HT-29 (cell line): Measurements from ENCODE around the gene HGF. TPM values are rescaled to one million over a fixed set of nuclear protein-coding genes. Genes with fewer than 3 reads are reported as not detected.
"Not testable (repeated sequence)": the region's sequence is repeated elsewhere in the genome, so short reads cannot be mapped to it uniquely, and the experiment has no call there.

Source experiments
- DNase-seq: peaks from one replicate; pipeline ENCODE4 v3.0.0-alpha.2; 2015; ENCODE audit warnings: low spot score
- total RNA-seq: library from RNA; depleted of rRNA; stranded (reverse); fragments of >200 nt; shearing (Covaris generic); gene quantifications from 2 replicates; pipeline ENCODE4 v1.2.3, GENCODE V29; 2014; rRNA removed

The HGF gene
- total RNA-seq, result not detected in 2 replicates

DNA sequence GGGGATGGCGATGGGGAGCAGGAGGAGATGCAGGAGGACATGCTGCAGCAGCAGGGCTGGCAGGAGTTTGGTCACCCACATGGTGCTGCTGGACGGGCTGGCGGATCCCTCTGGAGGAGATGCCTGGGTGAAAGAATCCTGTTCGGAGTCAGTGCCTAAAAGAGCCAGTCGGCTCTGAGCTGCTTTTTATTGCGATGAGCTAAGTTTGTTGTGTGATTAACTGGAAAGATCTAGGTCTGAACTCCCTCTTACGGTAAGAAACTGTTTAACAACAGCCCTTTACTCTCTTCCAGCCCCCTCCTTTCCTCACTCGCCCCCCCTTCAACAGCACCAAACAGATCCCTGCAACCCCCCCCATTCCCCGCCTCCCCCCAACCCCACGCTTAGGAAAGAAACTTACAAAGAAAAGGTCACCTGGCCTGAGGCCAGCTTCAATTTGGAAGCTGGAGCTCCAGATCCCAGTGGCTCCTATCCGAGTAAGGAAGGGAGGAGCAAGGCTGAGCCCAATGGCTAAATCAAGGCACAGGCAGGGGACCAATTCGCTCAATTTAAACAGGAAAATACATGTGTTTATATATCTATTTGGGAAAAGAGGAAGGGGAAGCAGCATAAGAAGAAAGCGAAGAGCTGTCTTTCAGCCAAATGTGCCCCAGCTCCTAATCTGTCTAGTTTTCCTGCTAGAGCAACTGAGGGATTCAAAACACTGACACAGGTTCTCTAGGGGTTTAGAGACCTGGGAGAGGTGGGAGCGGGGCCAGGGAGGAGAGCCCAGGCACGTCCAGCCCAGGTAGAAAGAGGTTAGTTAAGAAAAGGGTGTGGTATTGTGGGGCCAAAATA is at the start of gene HGF:
Gene HGF, minus strand, starts transcription at position 157 of the 837 bp plus-strand sequence. Its CDS starts 76 bp downstream, at position 81.
- no peak for DNase-seq

DNA sequence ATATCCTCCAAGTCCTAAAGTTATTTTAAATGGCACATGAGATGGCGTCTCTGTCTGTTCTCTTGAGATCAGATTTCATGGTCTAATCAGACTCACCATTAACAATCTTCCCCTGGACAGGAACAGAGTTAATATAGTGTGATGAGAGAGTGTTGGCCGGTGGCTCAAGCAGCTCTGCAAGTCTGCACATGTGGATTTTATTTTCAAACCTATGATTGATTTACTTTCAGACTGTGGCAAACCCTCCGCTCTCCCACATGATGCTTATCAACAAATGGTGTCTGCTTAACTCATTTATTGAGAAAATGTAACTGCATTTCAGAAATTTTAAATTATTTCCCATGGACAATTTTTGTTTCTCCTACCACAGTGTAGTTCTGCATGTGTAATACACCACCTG is 46.5 kb upstream of the HGF start:
- DNase-seq, result no peak

DNA sequence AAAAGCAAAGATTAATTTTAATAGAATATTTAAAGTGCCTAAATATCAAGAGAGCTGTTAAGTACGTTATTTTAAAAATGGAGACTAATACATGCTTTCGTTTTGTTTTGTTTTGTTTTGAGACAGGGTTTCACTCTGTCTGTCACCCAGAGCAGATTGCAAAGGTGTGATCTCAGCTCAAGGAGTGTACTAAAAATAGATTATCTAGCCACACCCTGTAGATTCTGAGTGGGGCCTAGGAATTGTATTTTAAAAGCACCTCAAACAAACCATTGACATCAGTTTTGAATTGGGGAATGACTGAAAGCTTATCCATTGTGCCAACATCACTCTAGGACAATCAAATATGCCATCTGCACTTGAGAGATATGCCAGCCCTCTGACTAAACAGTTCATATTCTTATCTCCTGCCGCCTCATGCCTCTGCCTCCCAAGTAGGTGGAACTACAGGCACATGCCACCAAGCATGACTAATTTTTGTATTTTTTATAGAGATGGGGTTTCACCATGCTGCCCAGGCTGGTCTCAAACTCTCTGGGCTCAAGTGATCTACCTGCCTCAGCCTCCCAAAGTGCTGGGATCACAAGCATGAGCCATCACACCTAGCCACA is 43.1 kb upstream of the HGF start:
- DNase-seq, result not testable (repeated sequence)

DNA sequence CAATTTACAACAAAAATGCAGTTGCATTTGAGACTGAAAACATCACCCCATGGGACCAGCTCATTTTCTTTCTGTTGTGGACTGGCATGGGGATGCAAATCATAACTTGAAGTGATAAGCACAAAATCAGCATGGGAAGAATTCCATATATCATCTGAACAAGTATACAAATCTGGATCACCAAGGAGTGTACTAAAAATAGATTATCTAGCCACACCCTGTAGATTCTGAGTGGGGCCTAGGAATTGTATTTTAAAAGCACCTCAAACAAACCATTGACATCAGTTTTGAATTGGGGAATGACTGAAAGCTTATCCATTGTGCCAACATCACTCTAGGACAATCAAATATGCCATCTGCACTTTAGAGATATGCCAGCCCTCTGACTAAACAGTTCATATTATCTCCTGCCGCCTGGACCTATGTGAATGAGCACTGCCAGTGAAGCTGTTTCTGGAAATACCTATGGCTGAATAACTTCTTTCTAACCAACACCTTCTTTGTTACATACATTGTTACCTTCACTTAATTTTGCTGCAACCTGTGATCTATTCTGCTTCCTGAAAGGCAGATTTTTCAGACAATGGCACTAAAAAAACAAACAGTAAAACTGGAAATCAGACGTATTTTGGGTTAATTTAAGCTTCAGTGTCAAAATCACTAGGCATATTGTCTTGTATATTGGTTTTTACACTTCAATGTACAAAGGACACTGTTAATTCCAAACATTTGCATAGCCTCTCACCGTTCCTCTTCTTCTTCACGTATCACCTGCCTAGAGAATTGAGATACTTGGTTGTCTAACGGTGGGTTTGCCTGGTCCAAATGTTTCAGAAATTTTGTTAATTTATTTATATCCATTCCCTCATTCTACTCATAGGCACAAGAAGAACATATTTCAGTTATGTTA is 42.4 kb upstream of the HGF start:
- no peak for DNase-seq

DNA sequence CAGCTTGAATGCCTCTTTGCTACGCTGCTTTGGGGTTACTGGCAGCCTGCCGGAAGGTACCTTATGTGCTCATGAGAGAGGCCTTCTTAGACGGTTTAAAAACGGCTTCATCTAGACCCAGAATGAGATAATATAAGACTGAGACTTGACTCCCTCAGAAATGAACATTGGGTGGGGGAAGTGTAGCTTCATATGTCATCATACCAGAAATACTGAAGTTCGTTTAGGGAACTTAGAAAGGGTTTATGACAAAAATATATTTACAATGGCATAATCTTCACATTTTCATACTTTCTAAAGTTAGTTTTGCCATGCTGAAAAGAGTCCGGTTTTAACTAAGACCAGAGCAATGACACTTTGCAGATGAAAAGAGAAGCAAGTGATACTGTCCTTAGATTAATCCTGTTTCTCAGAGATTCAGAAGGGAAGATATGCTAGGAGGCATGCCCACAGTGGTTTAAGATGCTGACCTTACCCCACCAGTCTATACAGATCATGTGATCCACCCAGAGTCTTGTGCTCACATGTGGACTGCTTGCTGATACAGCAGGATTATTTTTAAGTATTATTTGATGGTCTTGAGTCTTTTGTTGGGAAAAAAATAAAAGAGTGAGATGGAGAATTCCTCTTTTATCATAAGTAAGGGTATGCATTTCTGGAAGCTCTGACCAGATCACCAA is 40.8 kb upstream of the HGF start:
- no peak for DNase-seq

DNA sequence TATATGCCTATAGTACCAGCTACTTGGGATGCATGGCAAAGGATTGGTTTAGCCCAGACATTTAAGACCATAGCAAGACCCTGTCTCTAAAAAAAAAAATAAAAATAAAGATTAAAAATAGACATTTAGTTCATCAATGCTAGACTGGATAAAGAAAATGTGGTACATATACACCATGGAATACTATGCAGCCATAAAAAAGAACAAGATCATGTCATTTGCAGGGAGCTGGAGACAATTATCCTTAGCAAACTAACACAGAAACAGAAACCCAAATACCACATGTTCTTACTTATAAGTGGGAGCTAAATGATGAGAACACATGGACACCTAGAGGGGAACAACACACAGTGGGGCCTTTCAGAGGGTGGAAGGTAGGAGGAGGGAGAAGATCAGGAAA is 38.5 kb upstream of the HGF start:
- not testable (repeated sequence) for DNase-seq

DNA sequence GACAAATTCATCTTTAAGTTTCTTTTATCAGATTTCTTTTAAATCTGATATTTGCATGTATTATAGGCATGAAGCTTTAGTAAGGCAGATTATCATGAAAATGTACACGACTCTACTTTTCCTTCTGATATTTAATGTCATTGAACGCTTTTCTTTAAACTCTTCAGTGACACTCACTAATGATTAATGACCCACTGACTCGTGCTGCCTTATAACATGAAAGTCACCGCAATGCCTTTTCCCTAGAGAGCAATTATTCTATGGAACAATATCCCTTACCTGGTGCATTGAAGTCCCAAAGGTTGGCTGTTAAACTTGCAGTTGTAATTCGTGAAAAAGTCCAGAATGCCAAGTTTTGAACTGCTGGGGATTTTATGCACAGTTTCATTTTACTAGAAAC is 33.4 kb upstream of the HGF start:
- no peak for DNase-seq

DNA sequence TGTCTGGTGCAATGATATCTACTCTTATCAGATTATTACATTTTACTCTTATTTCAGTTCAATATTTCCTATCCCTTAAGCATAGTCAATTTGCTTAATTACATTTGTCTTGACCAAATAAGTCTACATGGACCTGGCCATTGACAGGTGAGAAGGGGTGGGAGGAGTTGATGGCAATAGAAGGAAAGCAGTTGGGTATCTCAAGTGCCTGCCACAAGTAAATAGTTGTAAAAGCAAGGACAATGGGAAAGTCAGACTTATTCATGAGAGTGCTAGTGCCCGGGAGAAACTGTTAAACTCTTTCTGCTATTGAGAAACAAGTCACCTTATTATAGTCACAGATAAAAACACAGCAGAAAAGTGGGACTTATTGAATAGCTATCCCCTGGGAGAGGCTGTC is 32.4 kb upstream of the HGF start:
- no peak for DNase-seq

DNA sequence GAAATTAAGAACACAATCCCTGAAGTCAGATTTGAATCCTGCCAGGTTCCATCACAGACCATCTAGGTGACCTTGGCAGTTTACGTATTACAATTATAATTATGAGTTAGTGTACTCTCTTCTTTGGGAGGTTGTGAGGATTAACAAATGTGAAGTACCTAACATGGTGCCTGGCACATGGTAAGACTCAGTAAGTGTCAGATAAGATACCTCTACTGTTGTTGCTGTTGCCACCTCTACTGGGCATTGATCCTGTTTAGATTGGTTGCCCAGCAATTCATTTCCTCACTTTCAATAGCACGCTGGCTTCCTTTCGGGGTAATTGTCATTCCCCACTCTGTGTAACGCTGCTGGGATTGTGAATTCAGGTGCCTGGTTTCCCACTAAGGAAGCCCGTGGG is 31.7 kb upstream of the HGF start:
- DNase-seq, result no peak

DNA sequence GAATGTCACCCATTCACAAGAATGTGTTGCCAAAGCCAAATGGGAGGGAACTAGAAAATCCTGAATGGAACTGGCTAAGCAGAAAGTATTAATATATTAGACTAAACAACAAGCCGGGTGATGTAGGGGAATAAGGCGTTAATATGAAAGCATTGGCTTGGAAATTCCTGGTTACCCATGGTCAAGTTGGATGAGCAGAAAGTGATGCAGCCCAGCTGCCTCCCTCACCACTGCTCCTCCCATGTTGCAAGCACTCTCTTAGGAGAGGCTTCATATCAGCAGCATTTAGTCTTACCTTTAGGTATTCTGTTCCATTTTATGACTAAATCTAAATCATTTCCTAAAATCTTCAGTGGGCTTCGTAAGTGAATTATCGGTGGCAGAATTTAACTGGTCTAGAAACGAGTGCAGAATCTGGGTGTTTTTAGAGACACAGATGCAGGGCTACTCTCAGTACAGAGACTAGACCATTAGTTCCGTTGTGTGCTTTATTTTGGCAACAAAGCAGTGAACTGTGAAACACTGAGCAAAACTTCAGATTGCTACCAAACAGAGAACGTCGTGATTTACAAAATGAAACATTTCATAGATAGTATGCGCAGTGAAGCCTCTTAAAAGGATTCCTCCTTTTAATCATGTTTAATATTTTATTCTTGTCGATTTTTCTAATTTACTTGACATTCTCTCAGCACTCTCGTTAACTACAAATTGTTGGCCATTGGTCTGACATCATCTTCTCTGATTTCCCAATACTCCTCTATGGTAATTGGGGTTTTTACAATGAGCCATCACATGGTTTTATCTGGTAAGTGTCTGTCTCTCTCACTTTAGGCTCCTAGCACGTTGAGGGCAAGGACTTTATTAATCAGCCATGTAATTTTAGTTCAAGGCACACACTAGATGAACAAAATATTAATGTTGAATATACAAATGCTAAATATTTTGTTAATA is 22.0 kb upstream of the HGF start:
- DNase-seq, result no peak

DNA sequence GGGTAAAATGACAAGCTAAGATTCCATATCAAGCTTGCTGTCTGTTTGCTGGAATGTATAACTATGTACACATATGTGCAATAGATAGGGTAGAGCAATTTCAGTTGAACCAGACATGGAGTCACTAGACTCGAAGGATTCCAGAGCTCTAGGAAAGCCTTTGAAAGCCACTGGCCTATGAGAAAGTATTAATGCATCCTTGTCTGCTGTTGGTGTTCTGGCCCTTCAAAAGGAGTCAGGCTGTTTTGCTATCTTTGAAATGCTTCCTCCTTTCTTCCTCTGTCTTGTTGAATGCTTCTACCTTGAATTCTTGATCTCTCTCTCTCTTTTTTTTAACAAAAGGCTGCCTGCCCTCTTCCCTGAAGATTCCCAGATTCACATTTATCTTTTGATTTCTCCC is 20.8 kb upstream of the HGF start:
- DNase-seq, result no peak

DNA sequence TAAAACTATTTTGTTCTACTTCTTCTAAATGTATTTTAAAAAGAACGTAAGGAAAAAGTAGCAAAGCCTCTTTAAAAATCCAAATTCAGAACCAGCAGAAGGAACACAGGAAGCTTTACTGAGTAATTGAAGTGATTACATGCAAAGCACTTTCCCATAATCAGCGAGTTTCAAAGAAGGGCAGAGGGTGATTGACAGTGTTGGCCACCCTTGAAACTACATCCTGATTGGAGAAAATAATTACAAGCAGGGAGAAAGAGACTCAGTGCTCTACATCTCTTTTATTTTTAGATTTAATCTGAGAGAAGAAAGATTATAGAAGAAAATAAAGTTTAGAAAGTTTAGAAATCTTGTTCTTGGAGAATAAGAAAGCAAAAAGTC is 20.3 kb upstream of the HGF start:
- DNase-seq, result no peak

DNA sequence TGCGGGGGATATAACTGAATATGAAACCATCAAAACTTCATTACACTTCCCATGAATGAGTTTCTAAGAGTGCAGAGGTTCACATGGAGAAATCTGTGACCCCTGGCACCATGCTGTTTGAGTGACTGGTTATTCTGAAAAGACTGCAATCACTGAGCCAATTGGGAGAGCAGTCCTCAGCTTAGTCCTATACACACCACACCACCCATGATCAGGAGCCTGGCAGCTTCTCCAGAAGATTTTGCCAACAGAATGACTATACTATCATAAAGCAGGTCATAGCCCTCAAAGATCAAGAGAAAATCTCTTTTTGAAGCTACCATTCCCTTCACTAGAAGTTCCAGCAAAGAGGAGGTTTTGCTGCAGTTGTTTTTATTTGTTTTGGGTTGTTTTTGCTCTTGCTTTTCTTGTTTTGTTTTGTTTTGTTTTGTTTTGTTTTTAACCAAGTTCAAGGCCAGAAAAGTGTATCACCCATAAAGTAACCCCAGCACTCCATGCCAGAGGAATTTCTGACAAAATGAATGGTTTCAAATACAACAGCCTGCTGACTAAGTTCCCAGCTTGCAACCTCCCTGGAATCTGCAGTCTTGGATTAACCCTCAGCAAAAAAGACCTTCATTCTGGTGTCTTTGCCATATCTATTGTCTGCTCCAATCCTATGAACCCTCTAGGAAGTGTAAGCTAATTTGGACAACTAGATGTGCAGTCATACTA is 19.7 kb upstream of the HGF start:
- no peak for DNase-seq

DNA sequence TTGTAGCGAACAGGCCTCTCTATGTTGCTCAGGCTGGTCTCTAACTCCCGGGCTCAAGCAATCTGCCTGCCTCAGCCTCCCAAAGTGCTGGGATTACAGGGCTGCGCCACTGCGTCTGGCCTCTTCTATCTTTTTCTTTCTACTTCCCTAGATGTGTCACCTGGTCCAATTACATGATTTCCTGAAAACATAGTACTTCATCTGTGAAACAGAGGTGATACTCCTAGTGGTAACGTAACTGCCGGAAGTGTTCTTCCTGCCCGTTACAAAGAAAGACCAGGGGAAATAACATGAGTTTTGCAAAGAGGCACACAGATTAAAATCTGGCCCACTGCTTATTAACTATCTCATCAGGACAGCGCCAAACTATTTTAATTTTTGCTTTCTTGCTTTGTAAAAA is 18.4 kb upstream of the HGF start:
- no peak for DNase-seq

DNA sequence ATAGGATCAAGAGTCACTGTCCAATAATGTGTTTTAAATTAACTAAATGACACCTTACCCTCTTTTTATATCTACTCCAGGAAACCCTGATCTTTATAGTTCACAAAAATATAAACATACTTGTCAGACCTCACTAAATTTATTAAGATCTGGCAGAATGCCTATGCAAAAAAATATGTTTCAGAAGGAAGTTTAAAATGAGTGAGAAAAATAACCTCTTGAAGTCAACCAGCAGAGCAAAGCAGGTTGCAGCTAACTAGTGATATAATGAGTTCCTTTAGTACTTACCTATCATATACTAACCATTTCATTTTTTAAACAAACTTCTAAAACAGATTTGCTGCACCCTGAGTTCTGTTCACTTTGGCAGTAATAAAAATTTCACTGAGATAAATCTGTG is 14.0 kb upstream of the HGF start:
- no peak for DNase-seq

DNA sequence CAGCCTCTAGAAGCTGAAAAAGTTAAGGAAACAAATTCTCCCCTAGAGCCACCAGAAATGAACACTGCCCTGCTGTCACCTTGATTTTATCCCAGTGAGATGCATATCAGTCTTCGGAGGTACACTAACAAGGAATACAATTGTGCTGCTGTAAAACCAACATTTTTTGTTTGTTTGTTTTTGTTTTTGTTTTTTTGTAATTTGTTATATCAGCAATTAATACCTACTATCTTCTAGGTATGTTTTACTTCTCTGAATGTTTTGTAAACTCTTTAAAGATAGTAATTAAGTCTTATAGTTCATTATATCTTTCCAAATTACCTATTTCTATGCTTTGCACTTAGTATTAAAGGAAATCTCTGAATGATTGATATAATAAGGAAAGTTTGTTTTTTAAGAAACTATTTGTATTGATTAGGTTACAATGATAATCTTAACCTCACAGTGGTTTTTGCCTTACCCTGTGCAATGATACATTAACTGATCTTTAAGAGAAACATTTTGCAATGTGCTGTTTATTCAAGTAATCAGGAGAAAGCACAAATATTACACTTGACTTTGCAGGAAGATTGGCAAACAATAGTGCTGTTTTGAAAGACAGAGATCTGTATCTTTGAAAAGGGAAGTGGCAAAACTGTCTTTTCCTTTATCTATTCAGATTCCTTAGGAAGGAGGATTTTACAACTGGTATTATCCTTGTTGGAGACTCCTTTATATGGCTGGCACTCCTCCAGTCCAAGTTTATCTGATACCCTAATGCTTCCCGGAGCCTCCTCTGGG is 11.3 kb upstream of the HGF start:
- no peak for DNase-seq

DNA sequence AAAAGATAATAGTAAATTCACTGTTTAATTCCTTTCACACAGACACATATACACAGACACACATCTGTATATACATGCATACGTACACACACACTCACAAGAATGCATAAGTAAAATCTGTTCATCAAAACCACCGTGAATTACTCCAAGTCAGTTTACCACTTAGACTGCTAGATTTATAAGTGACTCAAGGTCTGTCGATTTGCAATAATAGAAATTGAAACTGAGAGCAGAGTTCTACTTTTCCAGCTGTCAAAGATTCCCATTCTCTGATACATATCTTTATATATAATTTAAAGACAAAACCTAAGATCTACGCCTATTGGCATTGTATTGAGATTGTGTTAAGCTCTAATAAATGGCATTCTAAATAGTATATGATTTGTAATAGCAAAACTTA is 9.9 kb upstream of the HGF start:
- no peak for DNase-seq

DNA sequence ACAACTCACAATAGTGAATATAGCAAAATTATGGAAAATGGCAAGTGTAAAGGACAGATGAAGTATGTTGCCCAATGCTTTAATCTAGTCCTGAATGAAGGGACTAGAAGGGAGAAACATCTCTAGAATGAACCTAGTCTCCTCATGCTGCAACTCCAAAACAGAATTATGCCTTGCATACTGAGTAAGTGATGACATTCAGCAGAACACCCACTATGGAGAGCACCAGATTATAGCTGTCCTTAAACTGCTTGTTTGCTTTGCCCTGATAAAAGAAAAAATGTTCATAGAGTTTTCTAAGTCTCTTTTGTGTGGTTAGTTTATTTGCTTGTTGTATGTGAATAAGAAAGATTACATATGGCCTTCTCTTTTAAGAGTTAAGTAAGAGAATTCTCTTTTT is 7.8 kb upstream of the HGF start:
- DNase-seq, result no peak
